ENCODE results near the gene HHAT.

DNA sequence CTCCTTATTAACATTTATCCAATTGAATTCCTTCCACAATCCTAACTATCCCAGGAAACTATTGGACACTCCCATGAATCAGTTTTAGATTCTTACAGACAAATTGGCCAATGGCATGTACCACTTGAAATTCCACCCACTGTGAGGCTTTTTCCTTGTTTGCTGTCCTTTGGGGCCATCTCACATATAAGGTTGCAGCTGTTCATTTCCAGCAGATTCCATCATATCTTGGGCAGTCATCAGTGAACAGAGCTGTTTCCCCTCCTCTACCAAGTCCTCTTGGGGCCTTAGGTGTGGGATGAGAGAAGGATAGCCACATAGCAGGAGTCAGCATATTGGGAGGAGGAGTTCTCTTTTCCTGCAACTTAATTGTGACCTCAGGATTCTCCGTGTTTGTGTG, 109.1 kb downstream of the HHAT start:
- TF ChIP-seq, protein P1, sequence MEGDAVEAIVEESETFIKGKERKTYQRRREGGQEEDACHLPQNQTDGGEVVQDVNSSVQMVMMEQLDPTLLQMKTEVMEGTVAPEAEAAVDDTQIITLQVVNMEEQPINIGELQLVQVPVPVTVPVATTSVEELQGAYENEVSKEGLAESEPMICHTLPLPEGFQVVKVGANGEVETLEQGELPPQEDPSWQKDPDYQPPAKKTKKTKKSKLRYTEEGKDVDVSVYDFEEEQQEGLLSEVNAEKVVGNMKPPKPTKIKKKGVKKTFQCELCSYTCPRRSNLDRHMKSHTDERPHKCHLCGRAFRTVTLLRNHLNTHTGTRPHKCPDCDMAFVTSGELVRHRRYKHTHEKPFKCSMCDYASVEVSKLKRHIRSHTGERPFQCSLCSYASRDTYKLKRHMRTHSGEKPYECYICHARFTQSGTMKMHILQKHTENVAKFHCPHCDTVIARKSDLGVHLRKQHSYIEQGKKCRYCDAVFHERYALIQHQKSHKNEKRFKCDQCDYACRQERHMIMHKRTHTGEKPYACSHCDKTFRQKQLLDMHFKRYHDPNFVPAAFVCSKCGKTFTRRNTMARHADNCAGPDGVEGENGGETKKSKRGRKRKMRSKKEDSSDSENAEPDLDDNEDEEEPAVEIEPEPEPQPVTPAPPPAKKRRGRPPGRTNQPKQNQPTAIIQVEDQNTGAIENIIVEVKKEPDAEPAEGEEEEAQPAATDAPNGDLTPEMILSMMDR (IDR thresholded peaks at IDR 0.05 in 4 of 5, conservative IDR thresholded peaks at IDR 0.05 in 1 of 5), result no peak
- TF ChIP-seq POLR2A (IDR thresholded peaks at IDR 0.05), result no peak

All from gastrocnemius medialis (tissue), 4 donors.